ENCODE data around the gene STX18. TPM values are rescaled to one million over a fixed set of nuclear protein-coding genes. Genes with fewer than 3 reads are reported as not detected.
"Not testable (repeated sequence)": the region's sequence is repeated elsewhere in the genome, so short reads cannot be mapped to it uniquely, and the experiment has no call there.

The STX18 gene
- total and polyA plus RNA-seq, 2 of the 13 experiments (the other 11 are each of a cell fraction or from before 2014, with no cell fraction given), result 23.9 to 37.1 TPM

- CTCF ChIA-PET (ENCODE audit: low intra/inter-chr PET ratio, low total read pairs); FAIRE-seq; in situ Hi-C loops (cut with HindIII; ENCODE audit: extremely low pct_ligation_motif_present, low pct_unique_long_range_greater_than_20kb): not testable (repeated sequence)
Observed at GRCh38 chr4:4505211-4505610, 36.6 kb downstream of the STX18 start.

GRCh38 chr4:4504783-4505182 lies 37.1 kb downstream of the STX18 start:
- no peaks in the 10 kb centered on the region for H4K20me1 ChIP-seq (ENCODE audit: insufficient read depth, low read length)
- H3K79me2 ChIP-seq (ENCODE audit: insufficient read depth, low read length), result peaks cover 19% of the 10 kb centered on the region
- ChIA-PET CTCF (ENCODE audit: low intra/inter-chr PET ratio, low total read pairs) (no interaction called here), POLR2A (no interaction called here)
- H2AFZ ChIP-seq (ENCODE audit: low read length), result no peak overlapping the region
- intact Hi-C loops (cut with micrococcal nuclease; ENCODE audit: unreplicated experiment) (no loop called here), in situ Hi-C loops (cut with HindIII; ENCODE audit: extremely low pct_ligation_motif_present, low pct_unique_long_range_greater_than_20kb) (no loop called here)
- no peaks in the 10 kb centered on the region for H3K36me3 ChIP-seq (replicated peaks in 1 of 2; ENCODE audit: control insufficient read depth in 1 of 2, insufficient read depth in 2 of 2, low read length in 2 of 2)
- WGBS (ENCODE audit: low lambda C conversion rate), result 92% methylated on average over 2 of the region's 2 CpGs
- H3K27ac ChIP-seq (ENCODE audit: extremely low read length, insufficient read depth, low read length), result no peak overlapping the region
- H3K4me3 ChIP-seq (replicated peaks in 1 of 3; ENCODE audit: insufficient read depth in 1 of 3, low read depth in 2 of 3, low read length in 3 of 3), result no peak overlapping the region
- FAIRE-seq (no peak), ATAC-seq (no peak), DNase-seq (ENCODE audit: low spot score) (no peak)
- H3K9me3 ChIP-seq (ENCODE audit: low read length), result no peaks in the 10 kb centered on the region
- H3K27me3 ChIP-seq (ENCODE audit: control insufficient read depth in 1 of 2, insufficient read depth in 2 of 2, low read length in 2 of 2), result no peaks in the 10 kb centered on the region
- no peak overlapping the region for H3K4me2 ChIP-seq (ENCODE audit: low read depth, low read length)
- peak; percentile 19 for TF ChIP-seq HNRNPK (IDR thresholded peaks at IDR 0.05; ENCODE audit: low read depth, low read length, poor library complexity, severe bottlenecking)
- TF ChIP-seq NFAT5 (CRISPR knock-in tag; IDR thresholded peaks at IDR 0.05), result no peak
- no peak for TF ChIP-seq ZNF576 (CRISPR knock-in tag; IDR thresholded peaks at IDR 0.05)
- no peak for TF ChIP-seq MYC (CRISPR knock-in tag; IDR thresholded peaks at IDR 0.05; ENCODE audit: borderline replicate concordance)
- TF ChIP-seq CEBPB (IDR thresholded peaks at IDR 0.05; ENCODE audit: borderline replicate concordance, low read depth, low read length), result peak; percentile 68; the same call in 1 of the 2 replicates
- H3K4me1 ChIP-seq (ENCODE audit: insufficient read depth, low read length), result peaks cover 38% of the 10 kb centered on the region
- H3K9ac ChIP-seq (ENCODE audit: insufficient read depth, low read depth, low read length), result no peak overlapping the region
- no TSS peak for BruUV-seq (replicated peaks)

More at GRCh38 chr4:4505211-4505610, 36.6 kb downstream of the STX18 start:
- H3K9ac ChIP-seq (ENCODE audit: insufficient read depth, low read depth, low read length); H2AFZ ChIP-seq (ENCODE audit: low read length); intact Hi-C loops (cut with micrococcal nuclease; ENCODE audit: unreplicated experiment); H3K4me2 ChIP-seq (ENCODE audit: low read depth, low read length); ATAC-seq; H3K27me3 ChIP-seq (ENCODE audit: control insufficient read depth in 1 of 2, insufficient read depth in 2 of 2, low read length in 2 of 2); H4K20me1 ChIP-seq (ENCODE audit: insufficient read depth, low read length); POLR2A ChIA-PET; H3K27ac ChIP-seq (ENCODE audit: extremely low read length, insufficient read depth, low read length); H3K36me3 ChIP-seq (replicated peaks in 1 of 2; ENCODE audit: control insufficient read depth in 1 of 2, insufficient read depth in 2 of 2, low read length in 2 of 2); BruUV-seq (replicated peaks); H3K4me3 ChIP-seq (replicated peaks in 1 of 3; ENCODE audit: insufficient read depth in 1 of 3, low read depth in 2 of 3, low read length in 3 of 3); H3K9me3 ChIP-seq (ENCODE audit: low read length): not testable (repeated sequence)
- Histone ChIP-seq H3K79me2 (ENCODE audit: insufficient read depth, low read length) (peaks cover 19% of the 10 kb centered on the region), H3K4me1 (ENCODE audit: insufficient read depth, low read length) (peaks cover 34% of the 10 kb centered on the region)
- 92% methylated on average over 9 of the region's 9 CpGs for WGBS (ENCODE audit: low lambda C conversion rate)
- peak; percentile 13 for DNase-seq (ENCODE audit: low spot score)

Measured in HepG2 (cell line).